Activated B cell treated with CpG ODN at 0.5 μM for 24 hours (primary cell): ENCODE data around the gene SFXN2. TPM values are rescaled to one million over a fixed set of nuclear protein-coding genes. Genes with fewer than 3 reads are reported as not detected.

Experiments used
- ATAC-seq: fragments of 200-7000 bp; cut with Tn5 transposase; one replicate; pipeline ENCODE4 v1.10.0; 2021; ENCODE audit warnings: low read depth, mild to moderate bottlenecking, moderate library complexity
- CTCF ChIA-PET: fragments of 350-600 bp; sonication (Branson Sonifier 250); formaldehyde crosslinking; loops from one replicate; lab custom pipeline; 2021; ENCODE audit warnings: antibody characterized with exemption; lab: Charles Lee
- POLR2A ChIA-PET: fragments of 350-600 bp; sonication (Branson Sonifier 250); formaldehyde crosslinking; loops from one replicate; lab custom pipeline; 2021; ENCODE audit warnings: antibody characterized with exemption; lab: Charles Lee
- DNase-seq: peaks from one replicate; pipeline ENCODE4 v3.0.0; 2022
- H3K27ac Mint-ChIP-seq: one replicate; pipeline ENCODE4 v1.8.0; 2020; ENCODE audit warnings: mixed read lengths
- H3K27me3 Mint-ChIP-seq: one replicate; pipeline ENCODE4 v1.8.0; 2021; ENCODE audit warnings: mixed read lengths
- H3K36me3 Mint-ChIP-seq: one replicate; pipeline ENCODE4 v1.8.0; 2021; ENCODE audit warnings: low read depth, mixed read lengths
- H3K4me1 Mint-ChIP-seq: one replicate; pipeline ENCODE4 v1.8.0; 2021; ENCODE audit warnings: mixed read lengths
- H3K4me3 Mint-ChIP-seq: one replicate; pipeline ENCODE4 v1.8.0; 2020; ENCODE audit warnings: mild to moderate bottlenecking, mixed read lengths
- H3K9me3 Mint-ChIP-seq: one replicate; pipeline ENCODE4 v1.8.0; 2020; ENCODE audit warnings: mixed read lengths
- CTCF ChIP-seq: fragments of 200-600 bp; IDR thresholded peaks from one replicate; pipeline ENCODE4 v1.8.0; 2022; ENCODE audit warnings: antibody characterized with exemption, mild to moderate bottlenecking
- intact Hi-C: fragments of 100-400 bp; cut with micrococcal nuclease; formaldehyde crosslinking; loops from one replicate; pipeline ENCODE4 v1.15.1; 2024
- total RNA-seq: library from RNA; stranded (reverse); gene quantifications from 2 replicates; pipeline ENCODE4 v1.2.3, GENCODE V29; 2022

The SFXN2 gene
- total RNA-seq, 1 donor from 2014 or later: 28.9 TPM

DNA sequence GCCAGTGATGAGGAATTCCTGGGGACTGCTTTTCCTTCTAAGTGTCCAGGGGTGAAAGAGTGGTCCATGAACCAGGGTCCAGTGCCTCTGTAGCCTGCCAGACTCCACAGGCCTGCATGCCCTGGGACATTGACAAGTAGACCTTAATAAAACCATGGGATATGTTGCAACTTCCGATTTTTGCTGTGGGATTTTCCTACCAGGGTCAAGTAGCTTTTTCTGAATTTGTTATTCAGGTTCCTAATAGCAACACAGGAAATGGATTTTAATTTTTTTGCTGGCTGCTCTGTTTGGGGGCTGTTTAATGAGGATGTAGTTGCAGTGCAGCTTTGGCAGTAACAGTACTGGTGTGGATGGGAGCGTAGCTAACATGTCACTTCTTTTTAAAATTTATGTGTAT is 71.4 kb downstream of the SFXN2 start:
- peaks cover 27% of the 10 kb centered on the region for H3K4me1 Mint-ChIP-seq
- H3K9me3 Mint-ChIP-seq: peaks cover 4% of the 10 kb centered on the region
- peaks cover 32% of the 10 kb centered on the region for H3K36me3 Mint-ChIP-seq
- ChIA-PET POLR2A (interaction anchor here (1.4 kb wide), 1 partner anchor 9 kb away, joined by 4 read pairs; no protein-coding TSS in a partner anchor), CTCF (no interaction called here)
- intact Hi-C loops: no loop called here
- H3K27me3 Mint-ChIP-seq: no peaks in the 10 kb centered on the region
- DNase-seq (no peak), ATAC-seq (no peak)
- TF ChIP-seq CTCF: no peak
- no peak overlapping the region for H3K4me3 Mint-ChIP-seq
- no peak overlapping the region for H3K27ac Mint-ChIP-seq

GRCh38 chr10:102791754-102792395 is 77.4 kb downstream of the SFXN2 start:
- Mint-ChIP-seq H3K4me1 (peaks cover 29% of the 10 kb centered on the region), H3K4me3 (no peak overlapping the region), H3K36me3 (peaks cover 31% of the 10 kb centered on the region), H3K27me3 (no peaks in the 10 kb centered on the region), H3K9me3 (peaks cover 4% of the 10 kb centered on the region), H3K27ac (no peak overlapping the region)
- ATAC-seq (no peak), DNase-seq (no peak)
- intact Hi-C loops: no loop called here
- no peak for TF ChIP-seq CTCF
- ChIA-PET POLR2A (no interaction called here), CTCF (no interaction called here)

Other genes with a start within 250 kb of the SFXN2 start
- 55.1 and 71.9 TPM in 2 replicates for gene ACTR1A, start 211.9 kb upstream of the SFXN2 start, total RNA-seq
- gene SUFU, start 210.7 kb upstream of the SFXN2 start, total RNA-seq: 5.7 and 7.4 TPM in 2 replicates
- gene TRIM8, start 70.2 kb upstream of the SFXN2 start, total RNA-seq: 48.2 and 52.5 TPM in 2 replicates
- 4.1 and 5.1 TPM in 2 replicates for gene ARL3, start 239 bp upstream of the SFXN2 start, total RNA-seq
- 30.5 and 30.8 TPM in 2 replicates for gene WBP1L, start 29.3 kb downstream of the SFXN2 start, total RNA-seq
- not detected in 2 replicates for gene CYP17A1, start 122.8 kb downstream of the SFXN2 start, total RNA-seq
- 12.1 and 17.4 TPM in 2 replicates for gene BORCS7, start 139.6 kb downstream of the SFXN2 start, total RNA-seq
- gene AS3MT, start 154.8 kb downstream of the SFXN2 start, total RNA-seq: 0.31 and 0.46 TPM in 2 replicates
- gene CNNM2, start 203.7 kb downstream of the SFXN2 start, total RNA-seq: 5.5 and 7.3 TPM in 2 replicates